IMR-90 (cell line): ENCODE data around the gene RBP4. TPM values are rescaled to one million over a fixed set of nuclear protein-coding genes. Genes with fewer than 3 reads are reported as not detected.

Source experiments
- ATAC-seq: fragments of 200-7000 bp; cut with Tn5 transposase; 2 replicates; pipeline ENCODE4 v1.9.1; 2020; ENCODE audit warnings: low read depth, mild to moderate bottlenecking, moderate library complexity
- BruUV-seq: library from RNA; stranded (reverse); fragments of 400-500 nt; replicated peaks from 2 replicates; lab custom pipeline; 2021; lab: Mats Ljungman, UMichigan
- CTCF ChIA-PET: fragments of 300-600 bp; formaldehyde crosslinking; extraction: SDS; loops from one replicate; lab custom pipeline; 2021; ENCODE audit warnings: antibody characterized with exemption; lab: Yijun Ruan, JAX
- POLR2A ChIA-PET: fragments of 300-600 bp; sonication (Branson Sonifier 250); formaldehyde crosslinking; loops from one replicate; lab custom pipeline; 2022; ENCODE audit warnings: antibody characterized with exemption; ENCODE audit not compliant: unreplicated experiment; lab: Charles Lee
- DNase-seq: peaks from one replicate; pipeline ENCODE4 v3.0.0; 2013
- H2AFZ ChIP-seq: replicated peaks from 2 replicates; pipeline ENCODE3; 2013; ENCODE audit warnings: low read length, mild to moderate bottlenecking; ENCODE audit not compliant: poor library complexity
- H2AK5ac ChIP-seq: 2 replicates; pipeline ENCODE4 v1.6.1; 2013; ENCODE audit warnings: low read depth, low read length, inconsistent platforms
- H2AK9ac ChIP-seq: replicated peaks from 2 replicates; pipeline ENCODE3; 2013; ENCODE audit warnings: mild to moderate bottlenecking, low read depth, low read length, moderate library complexity; ENCODE audit not compliant: poor library complexity
- H2BK120ac ChIP-seq: 2 replicates; pipeline ENCODE4 v1.6.1; 2013; ENCODE audit warnings: low read depth, low read length, inconsistent platforms
- H2BK15ac ChIP-seq: 3 replicates; pipeline ENCODE4 v1.6.1; 2013; ENCODE audit warnings: low read depth, low read length, inconsistent platforms
- H2BK20ac ChIP-seq: 2 replicates; pipeline ENCODE4 v1.6.1; 2013; ENCODE audit warnings: low read depth, mild to moderate bottlenecking, inconsistent platforms, low read length, moderate library complexity
- H2BK5ac ChIP-seq: 2 replicates; pipeline ENCODE4 v1.6.1; 2013; ENCODE audit warnings: mild to moderate bottlenecking, low read depth, low read length, inconsistent platforms; ENCODE audit not compliant: poor library complexity, severe bottlenecking
- H3K14ac ChIP-seq: replicated peaks from 2 replicates; pipeline ENCODE4 v1.6.1; 2013; ENCODE audit warnings: low read depth, low read length, inconsistent platforms
- H3K18ac ChIP-seq: 2 replicates; pipeline ENCODE4 v1.6.1; 2013; ENCODE audit warnings: low read depth, low read length, control low read depth
- H3K23ac ChIP-seq: 2 replicates; pipeline ENCODE4 v1.6.1; 2013; ENCODE audit warnings: low read depth, low read length, inconsistent platforms
- H3K27ac ChIP-seq: 2 replicates; pipeline ENCODE4 v1.5.1; 2013; ENCODE audit warnings: mild to moderate bottlenecking, control low read depth, low read length; ENCODE audit not compliant: insufficient read depth
- H3K27me3 ChIP-seq: 2 replicates; pipeline ENCODE4 v1.6.1; 2013; ENCODE audit warnings: low read length; ENCODE audit not compliant: control insufficient read depth, insufficient read depth
- H3K36me3 ChIP-seq: 2 replicates; pipeline ENCODE4 v1.6.1; 2013; ENCODE audit warnings: low read length, mixed read lengths; ENCODE audit not compliant: control insufficient read depth, insufficient read depth
- H3K4ac ChIP-seq: 2 replicates; pipeline ENCODE4 v1.6.1; 2013; ENCODE audit warnings: low read depth, low read length, inconsistent platforms
- H3K4me1 ChIP-seq: 2 replicates; pipeline ENCODE4 v1.6.1; 2013; ENCODE audit warnings: low read length, mixed read lengths; ENCODE audit not compliant: control insufficient read depth, insufficient read depth
- H3K4me2 ChIP-seq: 2 replicates; pipeline ENCODE4 v1.6.1; 2013; ENCODE audit warnings: low read depth, mild to moderate bottlenecking, control low read depth, low read length, moderate library complexity
- H3K4me3 ChIP-seq: 2 replicates; pipeline ENCODE4 v1.5.1; 2013; ENCODE audit warnings: low read depth, mild to moderate bottlenecking, control low read depth, low read length, moderate library complexity; ENCODE audit not compliant: insufficient read depth
- H3K56ac ChIP-seq: 2 replicates; pipeline ENCODE4 v1.6.1; 2013; ENCODE audit warnings: low read length, inconsistent platforms; ENCODE audit not compliant: insufficient read depth; ENCODE audit errors: extremely low read depth
- H3K79me1 ChIP-seq, 2 experiments: 2 replicates each; pipeline ENCODE4 v1.6.1; 2013; ENCODE audit warnings: low read length in 2 of 2, inconsistent platforms in 1 of 2, low read depth in 1 of 2
- H3K9ac ChIP-seq: 2 replicates; pipeline ENCODE4 v1.6.1; 2013; ENCODE audit warnings: low read depth, low read length, control low read depth
- H3K9me1 ChIP-seq: 2 replicates; pipeline ENCODE4 v1.6.1; 2013; ENCODE audit warnings: low read length, inconsistent platforms; ENCODE audit not compliant: insufficient read depth
- H3K9me3 ChIP-seq: 2 replicates; pipeline ENCODE4 v1.6.1; 2013; ENCODE audit warnings: low read length; ENCODE audit not compliant: control insufficient read depth, insufficient read depth
- H4K20me1 ChIP-seq: 2 replicates; pipeline ENCODE4 v1.6.1; 2013; ENCODE audit warnings: low read length, inconsistent platforms; ENCODE audit not compliant: insufficient read depth
- H4K5ac ChIP-seq: 2 replicates; pipeline ENCODE4 v1.6.1; 2013; ENCODE audit warnings: mild to moderate bottlenecking, low read depth, low read length, control low read depth
- H4K8ac ChIP-seq, 2 experiments: 2 replicates each; pipeline ENCODE4 v1.6.1; 2013; ENCODE audit warnings: low read depth in 2 of 2, low read length in 2 of 2, control low read depth in 1 of 2, inconsistent platforms in 1 of 2
- H4K91ac ChIP-seq: 2 replicates; pipeline ENCODE4 v1.6.1; 2013; ENCODE audit warnings: low read depth, low read length, inconsistent platforms; ENCODE audit not compliant: insufficient read depth
- BHLHE40 ChIP-seq: fragments of 150-350 bp; IDR thresholded peaks from 2 replicates; pipeline ENCODE4 v1.6.1; 2016; ENCODE audit warnings: mild to moderate bottlenecking, low read depth, low read length
- CEBPB ChIP-seq: IDR thresholded peaks from 2 replicates; pipeline ENCODE4 v1.6.1; 2012; ENCODE audit warnings: low read depth, low read length, improper control_type of control experiment
- CHD1 ChIP-seq: IDR thresholded peaks from 2 replicates; pipeline ENCODE4 v1.6.1; 2012; ENCODE audit warnings: low read depth, low read length, improper control_type of control experiment
- FOS ChIP-seq: fragments of 150-350 bp; IDR thresholded peaks from 2 replicates; pipeline ENCODE4 v1.6.1; 2016; ENCODE audit warnings: low read depth, low read length
- MAFK ChIP-seq: IDR thresholded peaks from 2 replicates; pipeline ENCODE4 v1.6.1; 2012; ENCODE audit warnings: low read depth, low read length, improper control_type of control experiment
- MAZ ChIP-seq: IDR thresholded peaks from 2 replicates; pipeline ENCODE4 v1.6.1; 2012; ENCODE audit warnings: low read depth, mild to moderate bottlenecking, low read length, improper control_type of control experiment, moderate library complexity, borderline replicate concordance
- MXI1 ChIP-seq: IDR thresholded peaks from 2 replicates; pipeline ENCODE4 v1.6.1; 2012; ENCODE audit warnings: low read depth, mild to moderate bottlenecking, low read length, moderate library complexity, borderline replicate concordance
- NFE2L2 ChIP-seq: fragments of 150-350 bp; IDR thresholded peaks from 2 replicates; pipeline ENCODE4 v1.6.1; 2016; ENCODE audit warnings: low read depth, mild to moderate bottlenecking, low read length
- POLR2A ChIP-seq: IDR thresholded peaks from 2 replicates; pipeline ENCODE4 v1.6.1; 2012; ENCODE audit warnings: mild to moderate bottlenecking, low read depth, low read length
- RAD21 ChIP-seq: IDR thresholded peaks from 2 replicates; pipeline ENCODE4 v1.6.1; 2012; ENCODE audit warnings: low read length, improper control_type of control experiment
- RCOR1 ChIP-seq: IDR thresholded peaks from 2 replicates; pipeline ENCODE4 v1.6.1; 2012; ENCODE audit warnings: mild to moderate bottlenecking, low read length, improper control_type of control experiment; ENCODE audit not compliant: insufficient replicate concordance
- RFX5 ChIP-seq: IDR thresholded peaks from 2 replicates; pipeline ENCODE4 v1.8.0; 2012; ENCODE audit warnings: low read depth, mild to moderate bottlenecking, low read length, moderate library complexity
- SMC3 ChIP-seq: fragments of 150-350 bp; IDR thresholded peaks from 2 replicates; pipeline ENCODE4 v1.6.1; 2016; ENCODE audit warnings: low read depth, mild to moderate bottlenecking, antibody characterized with exemption, low read length, moderate library complexity
- WGBS, 2 experiments: methylation state at CpG; one replicate each; pipeline versions ENCODE4 v1.1.5 to v1.1.7; 2013; ENCODE audit warnings: missing lambda C conversion rate in 2 of 2; ENCODE audit not compliant: insufficient read length in 1 of 2; ENCODE audit errors: extremely low coverage in 2 of 2; 5-methylcytosine and 5-hydroxymethylcytosine counted together
- dilution Hi-C: fragments of 300-500 bp; cut with HindIII; formaldehyde crosslinking; loops from one replicate; pipeline ENCODE4 v1.14.3; 2018; ENCODE audit warnings: low sequenced_read_pairs; ENCODE audit not compliant: unreplicated experiment
- in situ Hi-C: fragments of 300-500 bp; cut with MboI; formaldehyde crosslinking; loops from 3 replicates; pipeline ENCODE4 v1.14.3; 2019; ENCODE audit warnings: low sequenced_read_pairs, inconsistent platforms, mixed read lengths
- intact Hi-C: fragments of 100-400 bp; cut with micrococcal nuclease; formaldehyde crosslinking; loops from 2 replicates; pipeline ENCODE4 v1.10.0; 2022
- polyA plus RNA-seq, 3 experiments: library from polyadenylated mRNA; depleted of rRNA; stranded (reverse); fragments of >200 nt; gene quantifications; 2 replicates each; pipeline ENCODE4 v1.2.3, GENCODE V29; 2012; ENCODE audit warnings: low replicate concordance in 1 of 3
- total RNA-seq: library from RNA; depleted of rRNA; stranded (reverse); fragments of >200 nt; gene quantifications from 2 replicates; pipeline ENCODE4 v1.2.3, GENCODE V29; 2012
- TF ChIP-seq, protein P1 (sequence below): conservative IDR thresholded peaks from 2 replicates; pipeline ENCODE4 v1.5.1; 2012; ENCODE audit warnings: mild to moderate bottlenecking, low read depth, low read length, improper control_type of control experiment
- TF ChIP-seq, protein P2 (sequence below): fragments of 150-350 bp; IDR thresholded peaks from 2 replicates; pipeline ENCODE4 v1.6.1; 2017; ENCODE audit warnings: mild to moderate bottlenecking, antibody characterized with exemption, low read length, low read depth
- TF ChIP-seq, protein P3 (sequence below): fragments of 150-350 bp; IDR thresholded peaks from 2 replicates; pipeline ENCODE4 v1.6.1; 2016; ENCODE audit warnings: low read depth, mild to moderate bottlenecking, low read length, moderate library complexity, borderline replicate concordance

Gene RBP4
- total and polyA plus RNA-seq, 2 of the 4 experiments (the other 2 are of a cell fraction) = not detected

DNA sequence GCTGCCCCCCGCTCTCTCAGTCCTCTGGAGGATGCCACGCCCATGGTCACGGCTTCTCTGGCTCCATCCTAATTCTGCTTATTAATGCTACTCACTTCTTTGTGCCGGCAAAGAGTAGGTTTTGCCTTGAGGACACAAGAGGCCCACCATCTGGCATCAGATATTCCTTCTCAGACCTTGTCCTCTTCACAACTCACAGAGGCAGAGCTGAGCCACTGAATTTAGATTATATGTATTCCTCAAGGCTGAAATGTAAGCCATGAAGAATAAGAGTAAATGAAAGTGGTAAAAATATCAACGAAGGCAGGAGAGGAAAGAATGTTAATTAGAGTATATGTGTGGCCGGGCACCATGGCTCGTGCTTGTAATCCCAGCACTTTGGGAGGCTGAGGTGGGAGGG is 6.5 kb downstream of the RBP4 start:
- no peak for ATAC-seq
- H3K56ac ChIP-seq = no peak overlapping the region
- DNase-seq = no peak
- ChIA-PET POLR2A (no interaction called here), CTCF (no interaction called here)
- TF ChIP-seq BHLHE40 (no peak), MXI1 (no peak), CHD1 (no peak), MAZ (no peak), MAFK (no peak), NFE2L2 (no peak), RCOR1 (no peak), CEBPB (no peak), SMC3 (no peak), FOS (no peak), RAD21 (no peak), RFX5 (no peak), POLR2A (no peak)
- TF ChIP-seq, protein P1, sequence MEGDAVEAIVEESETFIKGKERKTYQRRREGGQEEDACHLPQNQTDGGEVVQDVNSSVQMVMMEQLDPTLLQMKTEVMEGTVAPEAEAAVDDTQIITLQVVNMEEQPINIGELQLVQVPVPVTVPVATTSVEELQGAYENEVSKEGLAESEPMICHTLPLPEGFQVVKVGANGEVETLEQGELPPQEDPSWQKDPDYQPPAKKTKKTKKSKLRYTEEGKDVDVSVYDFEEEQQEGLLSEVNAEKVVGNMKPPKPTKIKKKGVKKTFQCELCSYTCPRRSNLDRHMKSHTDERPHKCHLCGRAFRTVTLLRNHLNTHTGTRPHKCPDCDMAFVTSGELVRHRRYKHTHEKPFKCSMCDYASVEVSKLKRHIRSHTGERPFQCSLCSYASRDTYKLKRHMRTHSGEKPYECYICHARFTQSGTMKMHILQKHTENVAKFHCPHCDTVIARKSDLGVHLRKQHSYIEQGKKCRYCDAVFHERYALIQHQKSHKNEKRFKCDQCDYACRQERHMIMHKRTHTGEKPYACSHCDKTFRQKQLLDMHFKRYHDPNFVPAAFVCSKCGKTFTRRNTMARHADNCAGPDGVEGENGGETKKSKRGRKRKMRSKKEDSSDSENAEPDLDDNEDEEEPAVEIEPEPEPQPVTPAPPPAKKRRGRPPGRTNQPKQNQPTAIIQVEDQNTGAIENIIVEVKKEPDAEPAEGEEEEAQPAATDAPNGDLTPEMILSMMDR = no peak
- TF ChIP-seq, protein P2, sequence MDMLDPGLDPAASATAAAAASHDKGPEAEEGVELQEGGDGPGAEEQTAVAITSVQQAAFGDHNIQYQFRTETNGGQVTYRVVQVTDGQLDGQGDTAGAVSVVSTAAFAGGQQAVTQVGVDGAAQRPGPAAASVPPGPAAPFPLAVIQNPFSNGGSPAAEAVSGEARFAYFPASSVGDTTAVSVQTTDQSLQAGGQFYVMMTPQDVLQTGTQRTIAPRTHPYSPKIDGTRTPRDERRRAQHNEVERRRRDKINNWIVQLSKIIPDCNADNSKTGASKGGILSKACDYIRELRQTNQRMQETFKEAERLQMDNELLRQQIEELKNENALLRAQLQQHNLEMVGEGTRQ = no peak
- TF ChIP-seq, protein P3, sequence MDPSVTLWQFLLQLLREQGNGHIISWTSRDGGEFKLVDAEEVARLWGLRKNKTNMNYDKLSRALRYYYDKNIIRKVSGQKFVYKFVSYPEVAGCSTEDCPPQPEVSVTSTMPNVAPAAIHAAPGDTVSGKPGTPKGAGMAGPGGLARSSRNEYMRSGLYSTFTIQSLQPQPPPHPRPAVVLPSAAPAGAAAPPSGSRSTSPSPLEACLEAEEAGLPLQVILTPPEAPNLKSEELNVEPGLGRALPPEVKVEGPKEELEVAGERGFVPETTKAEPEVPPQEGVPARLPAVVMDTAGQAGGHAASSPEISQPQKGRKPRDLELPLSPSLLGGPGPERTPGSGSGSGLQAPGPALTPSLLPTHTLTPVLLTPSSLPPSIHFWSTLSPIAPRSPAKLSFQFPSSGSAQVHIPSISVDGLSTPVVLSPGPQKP = no peak
- no peaks in the 10 kb centered on the region for H3K4me1 ChIP-seq
- no peak overlapping the region for H2AK5ac ChIP-seq
- dilution Hi-C loops (no loop called here), intact Hi-C loops (no loop called here), in situ Hi-C loops (no loop called here)
- no peak overlapping the region for H3K4me2 ChIP-seq
- no peak overlapping the region for H3K14ac ChIP-seq
- 44 to 100% methylated on average over 1 to 3 of the region's 7 CpGs for WGBS, 2 experiments
- no peak overlapping the region for H2BK15ac ChIP-seq
- H3K9ac ChIP-seq = no peak overlapping the region
- no peak overlapping the region for H2BK5ac ChIP-seq
- H2BK20ac ChIP-seq = no peak overlapping the region
- H2AFZ ChIP-seq = no peak overlapping the region
- BruUV-seq = no TSS peak
- no peak overlapping the region for H3K4ac ChIP-seq
- H3K4me3 ChIP-seq = no peak overlapping the region
- H3K27ac ChIP-seq = no peak overlapping the region
- no peak overlapping the region for H3K23ac ChIP-seq
- no peak overlapping the region for H4K5ac ChIP-seq
- no peaks in the 10 kb centered on the region for H3K36me3 ChIP-seq
- no peak overlapping the region for H2BK120ac ChIP-seq
- no peak overlapping the region for H4K91ac ChIP-seq
- H4K8ac ChIP-seq = no peak overlapping the region
- H2AK9ac ChIP-seq = no peak overlapping the region
- no peaks in the 10 kb centered on the region for H3K9me3 ChIP-seq
- H3K27me3 ChIP-seq = peaks cover 28% of the 10 kb centered on the region
- H3K9me1 ChIP-seq = no peaks in the 10 kb centered on the region
- no peaks in the 10 kb centered on the region for H4K20me1 ChIP-seq
- no peak overlapping the region for H3K18ac ChIP-seq
- no peaks in the 10 kb centered on the region for H3K79me1 ChIP-seq
